ENCODE measurements around the gene CIAO3. TPM values are rescaled to one million over a fixed set of nuclear protein-coding genes. Genes with fewer than 3 reads are reported as not detected.

The CIAO3 gene
- total RNA-seq, 1 donor, result 24.7 TPM

DNA sequence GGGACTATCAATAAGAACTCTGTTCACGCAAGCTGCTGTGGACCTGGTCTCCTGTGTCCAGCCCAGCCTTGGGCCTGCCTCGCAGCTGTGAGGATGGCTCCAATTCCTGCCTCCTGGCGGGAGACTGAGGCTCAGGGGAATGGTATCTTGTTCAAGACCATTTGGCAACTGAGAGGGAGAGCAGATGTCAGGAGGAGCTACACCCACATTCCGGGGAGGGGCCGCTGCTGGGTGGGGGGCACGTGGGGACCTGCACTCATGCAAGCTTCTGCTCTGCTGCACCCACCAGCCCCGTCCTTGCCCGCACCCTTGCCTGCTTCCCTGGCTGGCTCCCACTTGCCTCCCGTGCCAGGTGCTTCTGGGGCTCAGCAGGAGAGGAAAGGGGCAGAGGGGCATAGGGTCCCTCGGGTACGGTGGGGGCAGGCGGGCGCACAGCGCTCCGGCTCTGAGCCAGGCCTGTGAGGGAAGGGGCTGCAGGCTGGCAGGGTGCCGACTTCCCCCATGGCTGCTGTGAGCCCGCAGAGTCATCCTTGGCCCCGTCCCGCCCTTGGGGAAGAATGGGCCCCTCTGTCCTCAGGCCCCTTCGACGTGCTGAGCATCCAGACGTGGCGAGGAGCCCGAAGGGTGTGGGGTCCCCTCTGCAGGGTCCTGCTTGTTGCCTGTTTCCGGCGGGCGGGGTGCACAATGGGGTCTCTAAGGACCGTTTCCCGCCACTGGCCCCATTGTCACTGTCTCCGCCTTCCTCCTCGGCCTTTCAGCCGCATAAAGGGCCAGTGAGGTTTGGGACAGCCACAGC, 23.1 kb downstream of the CIAO3 start:
- TF ChIP-seq, protein P1, sequence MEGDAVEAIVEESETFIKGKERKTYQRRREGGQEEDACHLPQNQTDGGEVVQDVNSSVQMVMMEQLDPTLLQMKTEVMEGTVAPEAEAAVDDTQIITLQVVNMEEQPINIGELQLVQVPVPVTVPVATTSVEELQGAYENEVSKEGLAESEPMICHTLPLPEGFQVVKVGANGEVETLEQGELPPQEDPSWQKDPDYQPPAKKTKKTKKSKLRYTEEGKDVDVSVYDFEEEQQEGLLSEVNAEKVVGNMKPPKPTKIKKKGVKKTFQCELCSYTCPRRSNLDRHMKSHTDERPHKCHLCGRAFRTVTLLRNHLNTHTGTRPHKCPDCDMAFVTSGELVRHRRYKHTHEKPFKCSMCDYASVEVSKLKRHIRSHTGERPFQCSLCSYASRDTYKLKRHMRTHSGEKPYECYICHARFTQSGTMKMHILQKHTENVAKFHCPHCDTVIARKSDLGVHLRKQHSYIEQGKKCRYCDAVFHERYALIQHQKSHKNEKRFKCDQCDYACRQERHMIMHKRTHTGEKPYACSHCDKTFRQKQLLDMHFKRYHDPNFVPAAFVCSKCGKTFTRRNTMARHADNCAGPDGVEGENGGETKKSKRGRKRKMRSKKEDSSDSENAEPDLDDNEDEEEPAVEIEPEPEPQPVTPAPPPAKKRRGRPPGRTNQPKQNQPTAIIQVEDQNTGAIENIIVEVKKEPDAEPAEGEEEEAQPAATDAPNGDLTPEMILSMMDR (IDR thresholded peaks at IDR 0.05; ENCODE audit: insufficient read depth, low read length), result no peak
- no peak overlapping the region for H3K4me3 ChIP-seq (ENCODE audit: low read depth, low read length)
- DNase-seq (ENCODE audit: low read depth), result no peak

- DNase-seq (ENCODE audit: low read depth), result no peak
These were observed 23.9 kb downstream of the CIAO3 start for GRCh38 chr16:716768-717325.

GRCh38 chr16:716200-716568, 24.6 kb downstream of the CIAO3 start:
- H3K4me3 ChIP-seq (ENCODE audit: low read depth, low read length), result peak overlapping the region; percentile 72
- DNase-seq (ENCODE audit: low read depth), result peak; percentile 60
- TF ChIP-seq, protein P1 (IDR thresholded peaks at IDR 0.05; ENCODE audit: insufficient read depth, low read length), result no peak

More at GRCh38 chr16:716768-717325, 23.9 kb downstream of the CIAO3 start:
- TF ChIP-seq, protein P1 (IDR thresholded peaks at IDR 0.05; ENCODE audit: insufficient read depth, low read length), result no peak
- H3K4me3 ChIP-seq (ENCODE audit: low read depth, low read length), result no peak overlapping the region

DNA sequence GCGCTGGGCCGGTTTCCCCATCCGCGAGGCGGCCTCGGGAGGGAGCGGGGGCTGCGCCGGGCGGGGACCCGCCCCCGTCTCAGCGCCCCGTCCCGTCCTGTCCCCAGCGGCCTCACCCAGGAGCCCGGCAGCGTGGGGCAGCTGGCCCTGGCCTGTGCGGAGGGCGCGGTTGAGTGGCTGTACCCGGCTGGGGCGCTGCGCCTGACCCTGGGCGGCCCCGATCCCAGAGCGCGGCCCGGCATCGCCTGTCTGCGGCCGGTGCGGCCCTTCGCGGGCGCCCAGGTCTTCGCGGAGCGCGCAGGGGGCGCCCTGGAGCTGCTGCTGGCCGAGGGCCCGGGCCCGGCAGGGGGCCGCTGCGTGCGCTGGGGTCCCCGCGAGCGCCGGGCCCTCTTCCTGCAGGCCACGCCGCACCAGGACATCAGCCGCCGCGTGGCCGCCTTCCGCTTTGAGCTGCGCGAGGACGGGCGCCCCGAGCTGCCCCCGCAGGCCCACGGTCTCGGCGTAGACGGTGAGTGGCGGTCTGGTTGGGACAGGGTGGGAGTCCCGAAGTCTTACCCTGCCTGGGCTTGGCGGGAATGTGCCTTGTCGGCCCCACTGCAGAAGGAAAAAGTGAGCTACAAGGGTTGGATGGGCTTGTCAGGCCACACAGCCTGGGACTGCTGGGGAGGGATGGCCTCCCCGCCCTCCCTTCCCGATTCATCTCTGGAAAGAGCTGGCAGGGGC, 25.2 kb downstream of the CIAO3 start:
- TF ChIP-seq, protein P1 (IDR thresholded peaks at IDR 0.05; ENCODE audit: insufficient read depth, low read length), result no peak
- DNase-seq (ENCODE audit: low read depth), result no peak
- H3K4me3 ChIP-seq (ENCODE audit: low read depth, low read length), result peak overlapping the region; percentile 72

- peak; percentile 74 for DNase-seq (ENCODE audit: low read depth)
- H3K4me3 ChIP-seq (ENCODE audit: low read depth, low read length), result peak within 1 kb of the TSS; percentile 72
- TF ChIP-seq, protein P1 (IDR thresholded peaks at IDR 0.05; ENCODE audit: insufficient read depth, low read length), result no peak
These were observed 26.0 kb downstream of the CIAO3 start, which contains the start of gene METRN for GRCh38 chr16:714558-715476. Gene METRN (plus strand): TSS chr16:715118. CDS start chr16:715290, 172 bp downstream.

- DNase-seq (ENCODE audit: low read depth), result no peak
- H3K4me3 ChIP-seq (ENCODE audit: low read depth, low read length), result no peak overlapping the region
- TF ChIP-seq, protein P1 (IDR thresholded peaks at IDR 0.05; ENCODE audit: insufficient read depth, low read length), result no peak
These were observed 26.7 kb downstream of the CIAO3 start for GRCh38 chr16:714079-714478.

All from fibroblast of the aortic adventitia (primary cell).